Cardiac fibroblast (primary cell): ENCODE results near the gene DNM3.

Source experiments
- DNase-seq, 2 donors: peaks; one replicate each; pipeline versions ENCODE4 v3.0.0 to v3.0.0-alpha.2; 2010; ENCODE audit warnings: low read depth in 2 of 2
- H3K4me3 ChIP-seq, 2 donors: replicated peaks in 1 of 2; 1 replicate in 1 of 2; 2 replicates in 1 of 2; pipeline ENCODE4 v1.5.1; 2011; ENCODE audit warnings: low read depth in 2 of 2, low read length in 2 of 2, mild to moderate bottlenecking in 2 of 2, moderate library complexity in 1 of 2
- TF ChIP-seq, protein P1 (sequence below): IDR thresholded peaks from one replicate; pipeline ENCODE4 v1.5.1; 2011; ENCODE audit warnings: low read depth, mild to moderate bottlenecking, low read length, inconsistent platforms

DNM3 gene

GRCh38 chr1:171890131-171890530 lies 48.8 kb downstream of the DNM3 start:
- no peak overlapping the region for H3K4me3 ChIP-seq
- DNase-seq, result no peak
- TF ChIP-seq, protein P1, sequence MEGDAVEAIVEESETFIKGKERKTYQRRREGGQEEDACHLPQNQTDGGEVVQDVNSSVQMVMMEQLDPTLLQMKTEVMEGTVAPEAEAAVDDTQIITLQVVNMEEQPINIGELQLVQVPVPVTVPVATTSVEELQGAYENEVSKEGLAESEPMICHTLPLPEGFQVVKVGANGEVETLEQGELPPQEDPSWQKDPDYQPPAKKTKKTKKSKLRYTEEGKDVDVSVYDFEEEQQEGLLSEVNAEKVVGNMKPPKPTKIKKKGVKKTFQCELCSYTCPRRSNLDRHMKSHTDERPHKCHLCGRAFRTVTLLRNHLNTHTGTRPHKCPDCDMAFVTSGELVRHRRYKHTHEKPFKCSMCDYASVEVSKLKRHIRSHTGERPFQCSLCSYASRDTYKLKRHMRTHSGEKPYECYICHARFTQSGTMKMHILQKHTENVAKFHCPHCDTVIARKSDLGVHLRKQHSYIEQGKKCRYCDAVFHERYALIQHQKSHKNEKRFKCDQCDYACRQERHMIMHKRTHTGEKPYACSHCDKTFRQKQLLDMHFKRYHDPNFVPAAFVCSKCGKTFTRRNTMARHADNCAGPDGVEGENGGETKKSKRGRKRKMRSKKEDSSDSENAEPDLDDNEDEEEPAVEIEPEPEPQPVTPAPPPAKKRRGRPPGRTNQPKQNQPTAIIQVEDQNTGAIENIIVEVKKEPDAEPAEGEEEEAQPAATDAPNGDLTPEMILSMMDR, result no peak

- TF ChIP-seq, protein P1, result no peak
- no peak for DNase-seq
- no peak overlapping the region for H3K4me3 ChIP-seq
These were observed 55.8 kb downstream of the DNM3 start for GRCh38 chr1:171896936-171897703.

DNA sequence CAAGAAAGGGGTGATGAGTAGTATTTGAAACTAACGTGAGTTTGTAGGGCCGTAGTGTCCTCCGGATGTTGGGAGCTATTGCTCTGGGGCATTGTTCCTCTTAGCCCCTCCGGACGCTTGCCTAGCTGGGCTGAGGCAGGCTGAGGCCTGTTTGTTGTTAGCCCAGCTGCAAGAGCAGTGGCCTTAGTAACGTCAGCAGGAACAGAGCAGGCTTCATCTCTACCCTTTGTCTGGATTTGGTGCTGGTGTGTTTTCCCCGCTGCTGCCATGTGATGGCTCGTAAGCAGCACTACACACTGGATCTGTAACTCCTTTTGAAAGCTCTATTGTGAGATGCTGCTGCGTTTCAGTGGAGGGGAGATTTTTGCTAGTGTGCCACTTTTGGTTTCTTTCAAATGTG lies 57.6 kb downstream of the DNM3 start:
- H3K4me3 ChIP-seq, result no peak overlapping the region
- TF ChIP-seq, protein P1, result no peak
- DNase-seq, result peak in 1 of 2 donors; percentile 9

GRCh38 chr1:171899838-171900237 lies 58.5 kb downstream of the DNM3 start:
- H3K4me3 ChIP-seq, result no peak overlapping the region
- TF ChIP-seq, protein P1, result no peak
- DNase-seq, result no peak

DNA sequence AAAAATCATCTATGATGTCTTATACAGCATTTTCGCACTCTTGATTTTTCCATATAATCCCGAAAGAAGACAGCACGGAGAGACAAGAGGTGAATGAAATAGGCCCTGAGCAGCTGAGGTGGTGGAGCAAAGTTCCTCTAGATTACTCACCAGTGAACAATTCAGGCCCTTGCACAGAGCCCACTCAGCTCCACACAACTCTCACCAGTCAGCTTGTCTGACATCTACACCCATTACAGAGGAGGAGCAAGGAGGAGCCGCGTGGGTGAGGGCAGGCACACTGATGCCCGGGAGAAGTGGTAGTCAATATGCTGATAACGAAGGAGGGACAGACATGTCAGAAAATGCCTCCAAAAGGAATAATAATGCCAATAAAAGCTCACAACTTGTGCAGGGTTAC lies 59.9 kb downstream of the DNM3 start:
- TF ChIP-seq, protein P1, result no peak
- DNase-seq, result peak in 1 of 2 donors; percentile 11
- no peak overlapping the region for H3K4me3 ChIP-seq

- TF ChIP-seq, protein P1, result no peak
- DNase-seq, result no peak
- H3K4me3 ChIP-seq, result no peak overlapping the region
These were observed 61.2 kb downstream of the DNM3 start for GRCh38 chr1:171902527-171902926.
